OCI-LY3 (cell line): ENCODE results near the gene LRRC8E.

Experiments used
- EZH2phosphoT487 ChIP-seq: fragments of 200-600 bp; shearing (Covaris generic); IDR thresholded peaks from 2 replicates; pipeline ENCODE4 v1.6.1; 2018; ENCODE audit warnings: antibody characterized with exemption, mixed run types, low read depth
- TF ChIP-seq, protein P1 (sequence below): fragments of 200-600, 300-600 bp; sonication (generic); IDR thresholded peaks from 2 replicates; pipeline ENCODE4 v1.5.1; 2014; ENCODE audit warnings: antibody characterized with exemption, low read length, low read depth

- TF ChIP-seq, protein P1, sequence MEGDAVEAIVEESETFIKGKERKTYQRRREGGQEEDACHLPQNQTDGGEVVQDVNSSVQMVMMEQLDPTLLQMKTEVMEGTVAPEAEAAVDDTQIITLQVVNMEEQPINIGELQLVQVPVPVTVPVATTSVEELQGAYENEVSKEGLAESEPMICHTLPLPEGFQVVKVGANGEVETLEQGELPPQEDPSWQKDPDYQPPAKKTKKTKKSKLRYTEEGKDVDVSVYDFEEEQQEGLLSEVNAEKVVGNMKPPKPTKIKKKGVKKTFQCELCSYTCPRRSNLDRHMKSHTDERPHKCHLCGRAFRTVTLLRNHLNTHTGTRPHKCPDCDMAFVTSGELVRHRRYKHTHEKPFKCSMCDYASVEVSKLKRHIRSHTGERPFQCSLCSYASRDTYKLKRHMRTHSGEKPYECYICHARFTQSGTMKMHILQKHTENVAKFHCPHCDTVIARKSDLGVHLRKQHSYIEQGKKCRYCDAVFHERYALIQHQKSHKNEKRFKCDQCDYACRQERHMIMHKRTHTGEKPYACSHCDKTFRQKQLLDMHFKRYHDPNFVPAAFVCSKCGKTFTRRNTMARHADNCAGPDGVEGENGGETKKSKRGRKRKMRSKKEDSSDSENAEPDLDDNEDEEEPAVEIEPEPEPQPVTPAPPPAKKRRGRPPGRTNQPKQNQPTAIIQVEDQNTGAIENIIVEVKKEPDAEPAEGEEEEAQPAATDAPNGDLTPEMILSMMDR: no peak
- no peak for TF ChIP-seq EZH2phosphoT487
These were observed 52.5 kb downstream of the LRRC8E start for GRCh38 chr19:7940841-7941240.
